Lower lobe of right lung (tissue), 2 donors: ENCODE results near the gene HIRIP3. TPM values are rescaled to one million over a fixed set of nuclear protein-coding genes. Genes with fewer than 3 reads are reported as not detected.

Experiments
- ATAC-seq, 2 donors: fragments of 200-7000 bp; cut with Tn5 transposase; one replicate each; pipeline ENCODE4 v1.9.1; 2020 to 2022; ENCODE audit warnings: mild to moderate bottlenecking in 2 of 2, moderate library complexity in 2 of 2
- DNase-seq: peaks from one replicate; pipeline ENCODE4 v3.0.0-alpha.2; 2020
- H3K27ac ChIP-seq: fragments of 200-600 bp; one replicate; pipeline ENCODE4 v1.8.0; 2022
- H3K27me3 ChIP-seq: fragments of 200-600 bp; one replicate; pipeline ENCODE4 v1.8.0; 2022; ENCODE audit warnings: low read depth
- H3K36me3 ChIP-seq: fragments of 200-600 bp; one replicate; pipeline ENCODE4 v1.8.0; 2022; ENCODE audit warnings: mild to moderate bottlenecking
- H3K4me1 ChIP-seq: fragments of 200-600 bp; one replicate; pipeline ENCODE4 v1.8.0; 2022
- H3K4me3 ChIP-seq: fragments of 200-600 bp; one replicate; pipeline ENCODE4 v1.8.0; 2022; ENCODE audit warnings: mild to moderate bottlenecking
- H3K9me3 ChIP-seq: fragments of 200-600 bp; one replicate; pipeline ENCODE4 v1.8.0; 2022
- intact Hi-C: fragments of 100-400 bp; cut with DNase I; formaldehyde crosslinking; loops from one replicate; pipeline ENCODE4 v1.11.0; 2022
- total RNA-seq: library from RNA; stranded (reverse); fragmentation: NEBNext Ultra II Directional; extraction: Animal tissue kit (Norgen Biotek cat#: 25700); gene quantifications from one replicate; pipeline ENCODE4 v1.2.1, GENCODE V29; 2021
- TF ChIP-seq, protein P1 (sequence below): fragments of 200-600 bp; IDR thresholded peaks from one replicate; pipeline ENCODE4 v1.8.0; 2022; ENCODE audit warnings: antibody characterized with exemption, mild to moderate bottlenecking
- donor health status: DM: no; HTN: yes; CAD: no; lungs with severe emphysema.

Gene HIRIP3
- total RNA-seq, 1 donor from 2014 or later = 22.1 TPM

GRCh38 chr16:29973384-29974246 is 21.8 kb downstream of the HIRIP3 start, which contains the start of gene TAOK2:
TSS of gene TAOK2 (plus strand) at chr16:29973868. CDS start at chr16:29977773, 3,905 bp downstream.
- DNase-seq = peak; percentile 99
- Histone ChIP-seq H3K9me3 (no peaks in the 10 kb centered on the region), H3K27ac (peak within 1 kb of the TSS; percentile 91), H3K4me1 (peaks cover 28% of the 10 kb centered on the region), H3K4me3 (peak within 1 kb of the TSS; percentile 99), H3K27me3 (no peaks in the 10 kb centered on the region), H3K36me3 (peaks cover 51% of the 10 kb centered on the region)
- peak; percentile 98 to 99 for ATAC-seq
- intact Hi-C loops = no loop called here
- TF ChIP-seq, protein P1, sequence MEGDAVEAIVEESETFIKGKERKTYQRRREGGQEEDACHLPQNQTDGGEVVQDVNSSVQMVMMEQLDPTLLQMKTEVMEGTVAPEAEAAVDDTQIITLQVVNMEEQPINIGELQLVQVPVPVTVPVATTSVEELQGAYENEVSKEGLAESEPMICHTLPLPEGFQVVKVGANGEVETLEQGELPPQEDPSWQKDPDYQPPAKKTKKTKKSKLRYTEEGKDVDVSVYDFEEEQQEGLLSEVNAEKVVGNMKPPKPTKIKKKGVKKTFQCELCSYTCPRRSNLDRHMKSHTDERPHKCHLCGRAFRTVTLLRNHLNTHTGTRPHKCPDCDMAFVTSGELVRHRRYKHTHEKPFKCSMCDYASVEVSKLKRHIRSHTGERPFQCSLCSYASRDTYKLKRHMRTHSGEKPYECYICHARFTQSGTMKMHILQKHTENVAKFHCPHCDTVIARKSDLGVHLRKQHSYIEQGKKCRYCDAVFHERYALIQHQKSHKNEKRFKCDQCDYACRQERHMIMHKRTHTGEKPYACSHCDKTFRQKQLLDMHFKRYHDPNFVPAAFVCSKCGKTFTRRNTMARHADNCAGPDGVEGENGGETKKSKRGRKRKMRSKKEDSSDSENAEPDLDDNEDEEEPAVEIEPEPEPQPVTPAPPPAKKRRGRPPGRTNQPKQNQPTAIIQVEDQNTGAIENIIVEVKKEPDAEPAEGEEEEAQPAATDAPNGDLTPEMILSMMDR = no peak

GRCh38 chr16:29972992-29973383 is 22.4 kb downstream of the HIRIP3 start:
- intact Hi-C loops = no loop called here
- DNase-seq = no peak
- H3K4me1 ChIP-seq = peaks cover 28% of the 10 kb centered on the region
- no peaks in the 10 kb centered on the region for H3K9me3 ChIP-seq
- peaks cover 51% of the 10 kb centered on the region for H3K36me3 ChIP-seq
- TF ChIP-seq, protein P1 = no peak
- H3K27ac ChIP-seq = peak overlapping the region; percentile 91
- H3K27me3 ChIP-seq = no peaks in the 10 kb centered on the region
- no peak for ATAC-seq
- H3K4me3 ChIP-seq = peak overlapping the region; percentile 99

DNA sequence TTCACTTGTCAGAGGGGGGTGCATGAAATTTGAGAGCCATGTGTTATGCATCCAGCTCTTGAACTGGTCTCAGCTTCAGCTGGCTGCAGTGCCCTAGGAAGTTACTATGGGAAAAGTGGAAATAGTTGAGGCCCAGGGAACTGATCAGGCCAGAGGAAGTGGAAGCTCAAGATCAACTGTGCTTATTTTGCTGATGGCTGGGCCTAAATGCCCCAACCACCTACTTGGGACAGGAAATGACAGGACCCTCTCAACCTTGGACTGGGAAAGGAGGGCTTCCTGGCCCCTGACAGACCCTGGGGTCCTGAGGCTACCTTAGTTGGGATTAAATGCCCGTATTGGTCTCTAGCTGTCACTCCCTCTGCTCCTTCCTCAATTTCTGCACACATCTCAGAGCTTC is 22.9 kb downstream of the HIRIP3 start:
- intact Hi-C loops = no loop called here
- DNase-seq (no peak), ATAC-seq (no peak)
- TF ChIP-seq, protein P1 = no peak
- H3K36me3 ChIP-seq = peaks cover 51% of the 10 kb centered on the region
- H3K9me3 ChIP-seq = no peaks in the 10 kb centered on the region
- H3K27me3 ChIP-seq = no peaks in the 10 kb centered on the region
- H3K4me1 ChIP-seq = peaks cover 28% of the 10 kb centered on the region
- H3K27ac ChIP-seq = no peak overlapping the region
- H3K4me3 ChIP-seq = no peak overlapping the region

DNA sequence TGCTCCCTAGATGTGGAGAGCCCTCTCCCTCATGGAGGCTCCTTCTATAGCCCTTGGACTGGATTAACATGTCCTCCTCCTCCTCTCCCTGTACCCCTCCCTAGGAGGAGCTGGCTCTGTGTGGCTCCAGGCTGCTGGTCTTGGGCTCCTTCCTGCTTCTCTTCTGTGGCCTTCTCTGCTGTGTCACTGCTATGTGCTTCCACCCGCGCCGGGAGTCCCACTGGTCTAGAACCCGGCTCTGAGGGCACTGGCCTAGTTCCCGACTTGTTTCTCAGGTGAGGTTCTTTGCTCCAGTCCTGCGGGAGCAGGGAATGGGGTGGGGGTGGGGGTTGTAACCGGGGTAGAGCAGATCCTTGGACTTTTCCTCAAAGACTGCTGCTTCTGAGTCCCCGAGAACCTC is 24.1 kb downstream of the HIRIP3 start:
- Histone ChIP-seq H3K4me3 (no peak overlapping the region), H3K4me1 (peaks cover 21% of the 10 kb centered on the region), H3K27me3 (no peaks in the 10 kb centered on the region), H3K9me3 (no peaks in the 10 kb centered on the region), H3K27ac (no peak overlapping the region), H3K36me3 (peaks cover 55% of the 10 kb centered on the region)
- ATAC-seq (no peak), DNase-seq (peak; percentile 28)
- TF ChIP-seq, protein P1 = no peak
- intact Hi-C loops = no loop called here

DNA sequence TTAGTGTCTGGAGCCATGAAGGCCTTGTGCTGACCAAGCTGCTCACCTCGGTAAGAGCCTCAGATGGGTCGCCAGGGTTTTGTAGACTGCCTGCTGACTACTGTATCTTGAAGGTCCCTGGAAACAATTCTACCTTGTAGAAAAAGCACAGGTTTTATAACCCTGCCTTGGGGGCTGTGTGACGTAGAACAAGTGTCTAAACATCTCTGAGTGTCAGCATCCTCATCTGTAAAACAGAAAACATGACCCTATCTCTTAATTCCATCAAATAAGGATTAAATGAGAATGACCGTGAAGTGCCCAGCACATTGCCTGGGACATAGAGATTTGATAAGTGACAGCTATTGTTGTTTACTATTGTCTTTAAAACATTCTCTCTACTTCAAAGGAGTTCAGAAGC is 27.2 kb downstream of the HIRIP3 start:
- Histone ChIP-seq H3K4me3 (no peak overlapping the region), H3K4me1 (peaks cover 7% of the 10 kb centered on the region), H3K36me3 (peaks cover 55% of the 10 kb centered on the region), H3K27ac (no peak overlapping the region), H3K27me3 (no peaks in the 10 kb centered on the region), H3K9me3 (no peaks in the 10 kb centered on the region)
- no peak for ATAC-seq
- no peak for DNase-seq
- intact Hi-C loops = no loop called here
- TF ChIP-seq, protein P1 = no peak
